Measurements from ENCODE around the gene DSCAML1. TPM values are rescaled to one million over a fixed set of nuclear protein-coding genes. Genes with fewer than 3 reads are reported as not detected.

DSCAML1 gene
- total RNA-seq = 1 to 10 TPM in 2 of 4 donors, under 1 TPM in 2; 0.54 to 1.8 (median 0.99) TPM

GRCh38 chr11:117796872-117797529 is at the start of gene DSCAML1:
TSS of gene DSCAML1 (minus strand) at chr11:117797216. CDS start at chr11:117797079, 137 bp downstream.
- TF ChIP-seq POLR2A (IDR thresholded peaks at IDR 0.05) (no peak), CTCF (IDR thresholded peaks at IDR 0.05) (no peak)
- Histone ChIP-seq H3K4me1 (peaks cover 11 to 20% of the 10 kb centered on the region in 2 donors), H3K36me3 (no peaks in the 10 kb centered on the region), H3K27ac (no peak within 1 kb of the TSS), H3K27me3 (peaks cover 9% of the 10 kb centered on the region), H3K9me3 (no peaks in the 10 kb centered on the region), H3K4me3 (replicated peaks in 1 of 3) (peak within 1 kb of the TSS in 2 of 3 donors; percentile 36 to 73)
- peak; percentile 55 to 61 for DNase-seq
- 0 to 7% methylated on average over 8 to 9 of the region's 66 CpGs for WGBS, 2 donors
- intact Hi-C loops (cut with DNase I) = loop anchor here (5.0 kb wide), 1 partner anchor 370 kb away; no protein-coding TSS in a partner anchor

- no peak for TF ChIP-seq POLR2A (IDR thresholded peaks at IDR 0.05)
- TF ChIP-seq CTCF (IDR thresholded peaks at IDR 0.05) = peak; percentile 95 to 98 (median 96)
- Histone ChIP-seq H3K27ac (no peak overlapping the region), H3K36me3 (peaks cover 3% of the 10 kb centered on the region in 2 donors), H3K27me3 (no peaks in the 10 kb centered on the region), H3K4me3 (replicated peaks in 1 of 3) (no peak overlapping the region), H3K9me3 (no peaks in the 10 kb centered on the region), H3K4me1 (no peaks in the 10 kb centered on the region)
- DNase-seq = peak; percentile 81 to 82
- intact Hi-C loops (cut with DNase I) = loop anchor here (2.0 kb wide), 1 partner anchor 103 kb away; no protein-coding TSS in a partner anchor
- WGBS, 2 donors = 24% methylated on average over 9 of the region's 9 CpGs
These were observed 46.9 kb upstream of the DSCAML1 start for GRCh38 chr11:117843666-117844484.

GRCh38 chr11:117842131-117842941 is 45.3 kb upstream of the DSCAML1 start:
- H3K9me3 ChIP-seq = no peaks in the 10 kb centered on the region
- no peaks in the 10 kb centered on the region for H3K27me3 ChIP-seq
- H3K27ac ChIP-seq = no peak overlapping the region
- no peak overlapping the region for H3K4me3 ChIP-seq (replicated peaks in 1 of 3)
- DNase-seq = no peak
- WGBS, 2 donors = 79 to 86% methylated on average over 14 to 15 of the region's 16 CpGs
- TF ChIP-seq CTCF (IDR thresholded peaks at IDR 0.05) (no peak), POLR2A (IDR thresholded peaks at IDR 0.05) (no peak)
- intact Hi-C loops (cut with DNase I) = loop anchor here (2.0 kb wide), 1 partner anchor 104 kb away; no protein-coding TSS in a partner anchor
- H3K4me1 ChIP-seq = no peaks in the 10 kb centered on the region
- peaks cover 3 to 4% of the 10 kb centered on the region in 2 donors for H3K36me3 ChIP-seq

- Histone ChIP-seq H3K9me3 (no peaks in the 10 kb centered on the region), H3K27ac (no peak overlapping the region), H3K4me3 (replicated peaks in 1 of 3) (no peak overlapping the region), H3K36me3 (peaks cover 3 to 4% of the 10 kb centered on the region in 2 donors), H3K4me1 (no peaks in the 10 kb centered on the region), H3K27me3 (no peaks in the 10 kb centered on the region)
- intact Hi-C loops (cut with DNase I) = loop anchor here (2.0 kb wide), 1 partner anchor 105 kb away; no protein-coding TSS in a partner anchor
- WGBS, 2 donors = 93% methylated on average over 7 of the region's 7 CpGs
- no peak for TF ChIP-seq POLR2A (IDR thresholded peaks at IDR 0.05)
- no peak for TF ChIP-seq CTCF (IDR thresholded peaks at IDR 0.05)
- no peak for DNase-seq
These were observed 44.6 kb upstream of the DSCAML1 start for GRCh38 chr11:117841551-117842031.
